Measurements from ENCODE around the gene KCNQ4. TPM values are rescaled to one million over a fixed set of nuclear protein-coding genes. Genes with fewer than 3 reads are reported as not detected.

KCNQ4 gene
- total and polyA plus RNA-seq, 2 of the 13 experiments (the other 11 are each of a cell fraction or from before 2014, with no cell fraction given): 0.02 to 0.09 TPM

DNA sequence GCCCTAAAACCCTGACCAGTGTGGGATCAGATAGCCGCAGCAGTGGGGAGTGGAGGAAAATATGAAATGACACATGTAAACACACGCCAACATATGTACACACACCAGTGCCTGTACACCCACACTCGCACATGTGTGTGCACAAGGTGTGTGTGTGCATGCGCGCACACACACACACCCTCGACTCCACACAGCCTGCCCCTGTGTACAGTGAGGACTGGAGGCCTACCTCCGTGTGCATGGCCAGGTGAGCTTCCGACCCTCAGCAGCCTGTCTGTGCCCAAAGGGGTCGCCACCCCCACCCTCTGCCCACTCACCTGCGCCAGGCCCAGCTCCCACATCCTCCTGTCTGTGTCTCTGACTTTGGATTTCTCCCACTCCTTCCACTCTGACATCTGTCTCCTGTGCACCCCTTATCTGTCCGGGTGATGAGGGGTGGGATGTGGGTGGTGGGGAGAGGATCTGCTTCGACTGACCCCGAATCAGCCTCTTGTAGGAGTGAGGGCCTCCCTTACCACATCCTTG, 46.9 kb downstream of the KCNQ4 start:
- Histone ChIP-seq H3K4me2 (ENCODE audit: low read depth, low read length) (no peak overlapping the region), H3K36me3 (replicated peaks in 1 of 2; ENCODE audit: control insufficient read depth in 1 of 2, insufficient read depth in 2 of 2, low read length in 2 of 2) (no peaks in the 10 kb centered on the region), H3K4me1 (ENCODE audit: insufficient read depth, low read length) (peaks cover 31% of the 10 kb centered on the region), H4K20me1 (ENCODE audit: insufficient read depth, low read length) (no peaks in the 10 kb centered on the region), H3K79me2 (ENCODE audit: insufficient read depth, low read length) (no peaks in the 10 kb centered on the region), H3K4me3 (replicated peaks in 1 of 3; ENCODE audit: insufficient read depth in 1 of 3, low read depth in 2 of 3, low read length in 3 of 3) (no peak overlapping the region), H3K27ac (ENCODE audit: extremely low read length, insufficient read depth, low read length) (no peak overlapping the region), H3K9ac (ENCODE audit: insufficient read depth, low read depth, low read length) (no peak overlapping the region), H2AFZ (ENCODE audit: low read length) (no peak overlapping the region), H3K27me3 (ENCODE audit: control insufficient read depth in 1 of 2, insufficient read depth in 2 of 2, low read length in 2 of 2) (no peaks in the 10 kb centered on the region), H3K9me3 (ENCODE audit: low read length) (no peaks in the 10 kb centered on the region)
- BruUV-seq (replicated peaks): no TSS peak
- POLR2A ChIA-PET: no interaction called here
- 41% methylated on average over 9 of the region's 13 CpGs for WGBS (ENCODE audit: low lambda C conversion rate)
- in situ Hi-C loops (cut with HindIII; ENCODE audit: extremely low pct_ligation_motif_present, low pct_unique_long_range_greater_than_20kb): loop anchor here (10.0 kb wide), 1 partner anchor 206 kb away; no protein-coding TSS in a partner anchor
- no peak for DNase-seq (ENCODE audit: low spot score)
- intact Hi-C loops (cut with micrococcal nuclease; ENCODE audit: unreplicated experiment): no loop called here
- no peak for TF ChIP-seq HES4 (CRISPR knock-in tag; IDR thresholded peaks at IDR 0.05; ENCODE audit: borderline replicate concordance)
- CTCF ChIA-PET (ENCODE audit: low intra/inter-chr PET ratio, low total read pairs): no interaction called here
- FAIRE-seq: no peak
- no peak for ATAC-seq

DNA sequence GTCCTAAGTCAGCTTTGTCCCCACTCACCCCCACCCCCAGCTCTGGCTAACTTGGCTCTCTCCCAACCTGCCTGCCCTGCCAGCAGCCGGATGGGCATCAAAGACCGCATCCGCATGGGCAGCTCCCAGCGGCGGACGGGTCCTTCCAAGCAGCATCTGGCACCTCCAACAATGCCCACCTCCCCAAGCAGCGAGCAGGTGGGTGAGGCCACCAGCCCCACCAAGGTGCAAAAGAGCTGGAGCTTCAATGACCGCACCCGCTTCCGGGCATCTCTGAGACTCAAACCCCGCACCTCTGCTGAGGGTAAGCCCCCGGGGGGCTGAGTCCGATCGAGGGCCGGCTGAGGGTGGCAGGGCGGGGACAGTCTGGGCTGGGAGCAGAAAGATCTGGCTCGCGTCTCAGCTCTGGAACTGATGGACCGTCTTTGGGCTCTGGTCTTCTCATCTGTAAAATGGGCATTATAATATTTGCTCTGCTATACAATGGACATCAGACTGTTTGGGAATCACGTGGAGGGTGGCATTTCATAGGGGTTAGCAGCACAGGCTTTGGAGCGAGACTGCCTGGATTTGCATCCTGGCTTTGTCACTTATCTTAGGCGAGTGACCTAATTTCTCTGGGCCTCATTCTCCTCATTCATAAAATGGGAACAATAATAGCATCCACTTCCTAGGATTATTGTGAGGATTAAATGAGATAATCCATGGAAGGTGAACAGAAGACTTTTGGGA, 47.6 kb downstream of the KCNQ4 start:
- ChIA-PET POLR2A (no interaction called here), CTCF (ENCODE audit: low intra/inter-chr PET ratio, low total read pairs) (no interaction called here)
- ATAC-seq (no peak), DNase-seq (ENCODE audit: low spot score) (no peak), FAIRE-seq (no peak)
- H3K27ac ChIP-seq (ENCODE audit: extremely low read length, insufficient read depth, low read length): no peak overlapping the region
- H2AFZ ChIP-seq (ENCODE audit: low read length): no peak overlapping the region
- no peak overlapping the region for H3K4me2 ChIP-seq (ENCODE audit: low read depth, low read length)
- no TSS peak for BruUV-seq (replicated peaks)
- H3K4me3 ChIP-seq (replicated peaks in 1 of 3; ENCODE audit: insufficient read depth in 1 of 3, low read depth in 2 of 3, low read length in 3 of 3): no peak overlapping the region
- TF ChIP-seq, protein P1, sequence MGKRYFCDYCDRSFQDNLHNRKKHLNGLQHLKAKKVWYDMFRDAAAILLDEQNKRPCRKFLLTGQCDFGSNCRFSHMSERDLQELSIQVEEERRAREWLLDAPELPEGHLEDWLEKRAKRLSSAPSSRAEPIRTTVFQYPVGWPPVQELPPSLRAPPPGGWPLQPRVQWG (CRISPR knock-in tag; IDR thresholded peaks at IDR 0.05; ENCODE audit: borderline replicate concordance, low read depth): no peak
- no peak for TF ChIP-seq CC2D1A (CRISPR knock-in tag; IDR thresholded peaks at IDR 0.05)
- no peak for TF ChIP-seq TBX3 (IDR thresholded peaks at IDR 0.05; ENCODE audit: borderline replicate concordance)
- TF ChIP-seq GATAD1 (CRISPR knock-in tag; IDR thresholded peaks at IDR 0.05): no peak
- 0 out of 2 replicates have a peak, but pooled peaks have one; percentile 14 for TF ChIP-seq ZNF629 (CRISPR knock-in tag; conservative IDR thresholded peaks at IDR 0.05)
- TF ChIP-seq ZNF260 (CRISPR knock-in tag; IDR thresholded peaks at IDR 0.05; ENCODE audit: borderline replicate concordance, low read depth): no peak
- peaks cover 31% of the 10 kb centered on the region for H3K4me1 ChIP-seq (ENCODE audit: insufficient read depth, low read length)
- in situ Hi-C loops (cut with HindIII; ENCODE audit: extremely low pct_ligation_motif_present, low pct_unique_long_range_greater_than_20kb) (loop anchor here (10.0 kb wide), 1 partner anchor 206 kb away; no protein-coding TSS in a partner anchor), intact Hi-C loops (cut with micrococcal nuclease; ENCODE audit: unreplicated experiment) (no loop called here)
- no peaks in the 10 kb centered on the region for H4K20me1 ChIP-seq (ENCODE audit: insufficient read depth, low read length)
- no peaks in the 10 kb centered on the region for H3K9me3 ChIP-seq (ENCODE audit: low read length)
- no peaks in the 10 kb centered on the region for H3K79me2 ChIP-seq (ENCODE audit: insufficient read depth, low read length)
- WGBS (ENCODE audit: low lambda C conversion rate): 64% methylated on average over 10 of the region's 22 CpGs
- no peak overlapping the region for H3K9ac ChIP-seq (ENCODE audit: insufficient read depth, low read depth, low read length)
- H3K36me3 ChIP-seq (replicated peaks in 1 of 2; ENCODE audit: control insufficient read depth in 1 of 2, insufficient read depth in 2 of 2, low read length in 2 of 2): no peaks in the 10 kb centered on the region
- no peaks in the 10 kb centered on the region for H3K27me3 ChIP-seq (ENCODE audit: control insufficient read depth in 1 of 2, insufficient read depth in 2 of 2, low read length in 2 of 2)

Measured in HepG2 (cell line).